Retinal pigment epithelial cell (primary cell): Measurements from ENCODE around the gene FN3KRP.
A peak's percentile ranks its signal among the peaks of the same experiment; 100 is the strongest.
"Not testable (repeated sequence)": the region's sequence is repeated elsewhere in the genome, so short reads cannot be mapped to it uniquely, and the experiment has no call there.

ENCODE experiments used
- DNase-seq: peaks from one replicate; pipeline ENCODE4 v3.0.0-alpha.2; 2010; ENCODE audit warnings: low read depth
- H3K4me3 ChIP-seq: 2 replicates; pipeline ENCODE4 v1.5.1; 2011; ENCODE audit warnings: mild to moderate bottlenecking, low read length, control low read depth, moderate library complexity
- TF ChIP-seq, protein P1 (sequence below): conservative IDR thresholded peaks from 2 replicates; pipeline ENCODE4 v1.5.1; 2011; ENCODE audit warnings: low read depth, low read length, control low read depth, inconsistent platforms

FN3KRP gene

DNA sequence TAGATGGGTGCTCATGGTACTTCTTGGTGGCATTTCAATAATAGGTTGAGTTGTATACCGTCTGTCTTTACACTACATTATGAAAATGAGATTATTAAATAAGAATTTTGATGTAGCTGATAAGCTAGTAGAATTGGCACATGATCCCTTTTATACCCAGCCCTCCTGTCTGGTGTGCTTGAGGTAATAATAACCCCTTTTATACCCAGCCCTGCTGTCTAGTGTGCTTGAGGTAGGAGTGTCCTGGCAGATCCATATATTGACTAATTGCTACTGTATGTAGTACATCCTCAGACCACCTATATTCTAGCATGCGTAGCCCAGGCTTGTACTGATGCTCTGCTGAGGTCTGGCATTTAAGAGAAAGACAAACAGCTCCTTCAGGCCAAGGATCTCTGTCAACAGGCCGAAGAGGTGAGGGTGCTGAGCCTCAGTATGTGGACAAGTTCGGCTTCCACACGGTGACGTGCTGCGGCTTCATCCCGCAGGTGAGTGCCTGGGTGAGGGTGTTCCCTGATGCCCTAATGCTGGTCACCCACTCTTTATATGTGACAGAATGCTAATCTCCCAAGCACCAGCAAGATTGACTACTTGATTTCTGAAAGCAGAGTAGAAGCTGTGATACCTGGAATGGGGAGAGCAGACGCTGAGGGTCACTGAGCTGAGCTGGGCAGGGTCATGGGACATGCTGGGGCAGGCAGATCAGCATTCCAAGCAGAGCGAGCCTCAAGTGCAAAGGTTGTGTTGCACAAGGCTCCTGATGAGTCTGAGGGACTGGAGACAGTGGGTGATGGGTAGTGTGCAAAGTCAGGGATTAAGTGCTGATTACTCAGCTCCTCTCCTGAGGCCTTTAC lies 24.6 kb downstream of the FN3KRP start:
- TF ChIP-seq, protein P1, sequence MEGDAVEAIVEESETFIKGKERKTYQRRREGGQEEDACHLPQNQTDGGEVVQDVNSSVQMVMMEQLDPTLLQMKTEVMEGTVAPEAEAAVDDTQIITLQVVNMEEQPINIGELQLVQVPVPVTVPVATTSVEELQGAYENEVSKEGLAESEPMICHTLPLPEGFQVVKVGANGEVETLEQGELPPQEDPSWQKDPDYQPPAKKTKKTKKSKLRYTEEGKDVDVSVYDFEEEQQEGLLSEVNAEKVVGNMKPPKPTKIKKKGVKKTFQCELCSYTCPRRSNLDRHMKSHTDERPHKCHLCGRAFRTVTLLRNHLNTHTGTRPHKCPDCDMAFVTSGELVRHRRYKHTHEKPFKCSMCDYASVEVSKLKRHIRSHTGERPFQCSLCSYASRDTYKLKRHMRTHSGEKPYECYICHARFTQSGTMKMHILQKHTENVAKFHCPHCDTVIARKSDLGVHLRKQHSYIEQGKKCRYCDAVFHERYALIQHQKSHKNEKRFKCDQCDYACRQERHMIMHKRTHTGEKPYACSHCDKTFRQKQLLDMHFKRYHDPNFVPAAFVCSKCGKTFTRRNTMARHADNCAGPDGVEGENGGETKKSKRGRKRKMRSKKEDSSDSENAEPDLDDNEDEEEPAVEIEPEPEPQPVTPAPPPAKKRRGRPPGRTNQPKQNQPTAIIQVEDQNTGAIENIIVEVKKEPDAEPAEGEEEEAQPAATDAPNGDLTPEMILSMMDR, result no peak
- H3K4me3 ChIP-seq, result no peak overlapping the region
- no peak for DNase-seq

DNA sequence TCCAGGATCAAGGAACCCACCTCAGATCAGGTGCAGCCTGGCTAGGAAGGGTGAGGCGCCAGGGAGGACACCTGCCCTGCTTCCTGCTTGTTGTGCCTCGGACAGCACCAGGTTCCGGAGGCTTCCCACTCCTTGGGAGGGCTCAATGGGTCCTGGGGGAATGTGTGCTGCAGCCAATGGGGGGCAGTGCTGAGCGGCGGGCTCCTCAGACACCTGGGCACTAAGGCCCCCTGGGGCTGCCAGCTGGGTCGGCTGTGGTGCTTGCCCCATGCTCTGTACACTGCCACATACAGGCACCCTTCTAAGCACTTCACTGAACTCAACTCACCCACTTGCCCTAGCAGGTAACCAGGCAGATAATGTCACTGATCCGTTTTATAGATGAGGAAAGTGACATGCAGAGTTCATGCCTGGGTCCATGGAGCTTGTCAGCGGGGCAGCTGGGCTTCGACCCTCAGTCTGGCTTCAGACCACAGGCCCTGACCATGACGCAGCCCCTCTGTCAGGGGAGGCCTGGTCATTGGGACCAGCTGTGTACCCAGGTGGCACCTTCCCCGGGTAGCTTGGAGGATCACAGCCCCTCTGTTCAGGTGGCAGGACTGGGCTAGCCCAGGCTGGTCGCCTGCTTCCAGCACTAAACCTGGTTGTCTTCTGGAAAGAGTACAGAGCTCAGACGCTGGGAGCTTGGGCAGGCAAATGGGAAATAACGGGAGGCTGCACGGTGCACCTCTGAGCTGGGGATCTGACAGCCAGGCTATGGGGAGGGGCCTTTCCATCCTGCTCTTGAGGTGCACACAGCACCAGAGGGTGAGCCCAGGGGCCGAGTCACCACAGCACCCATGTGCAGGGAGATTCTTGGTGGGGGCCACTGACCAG lies 27.1 kb downstream of the FN3KRP start:
- H3K4me3 ChIP-seq, result no peak overlapping the region
- DNase-seq, result no peak
- TF ChIP-seq, protein P1, result peak; percentile 22

DNA sequence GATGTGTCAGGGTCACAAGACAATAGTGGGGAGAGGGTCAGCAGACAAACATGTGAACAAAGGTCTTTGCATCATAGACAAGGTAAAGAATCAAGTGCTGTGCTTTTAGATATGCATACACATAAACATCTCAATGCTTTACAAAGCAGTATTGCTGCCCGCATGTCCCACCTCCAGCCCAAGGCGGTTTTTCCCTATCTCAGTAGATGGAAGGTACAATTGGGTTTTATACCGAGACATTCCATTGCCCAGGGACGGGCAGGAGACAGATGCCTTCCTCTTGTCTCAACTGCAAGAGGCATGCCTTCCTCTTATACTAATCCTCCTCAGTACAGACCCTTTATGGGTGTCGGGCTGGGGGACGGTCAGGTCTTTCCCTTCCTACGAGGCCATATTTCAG lies 28.2 kb downstream of the FN3KRP start:
- not testable (repeated sequence) for DNase-seq, H3K4me3 ChIP-seq

DNA sequence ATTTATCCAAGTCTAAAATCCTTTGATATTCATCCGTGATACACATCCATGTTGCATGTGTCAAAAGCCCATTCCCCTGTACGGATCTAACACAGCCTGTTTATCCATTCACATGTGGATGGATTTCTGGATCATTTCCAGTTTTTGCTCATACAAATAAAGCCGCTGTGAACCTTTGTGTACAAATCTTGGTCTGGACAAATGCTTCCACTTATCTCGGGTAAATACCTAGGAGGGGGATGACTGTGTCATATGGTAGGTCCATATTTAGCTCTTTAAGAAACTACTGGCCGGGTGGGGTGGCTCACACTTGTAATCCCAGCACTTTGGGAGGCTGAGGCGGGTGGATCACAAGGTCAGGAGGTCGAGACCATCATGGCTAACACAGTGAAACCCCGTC lies 29.0 kb downstream of the FN3KRP start:
- TF ChIP-seq, protein P1, result no peak
- no peak overlapping the region for H3K4me3 ChIP-seq
- DNase-seq, result no peak

DNA sequence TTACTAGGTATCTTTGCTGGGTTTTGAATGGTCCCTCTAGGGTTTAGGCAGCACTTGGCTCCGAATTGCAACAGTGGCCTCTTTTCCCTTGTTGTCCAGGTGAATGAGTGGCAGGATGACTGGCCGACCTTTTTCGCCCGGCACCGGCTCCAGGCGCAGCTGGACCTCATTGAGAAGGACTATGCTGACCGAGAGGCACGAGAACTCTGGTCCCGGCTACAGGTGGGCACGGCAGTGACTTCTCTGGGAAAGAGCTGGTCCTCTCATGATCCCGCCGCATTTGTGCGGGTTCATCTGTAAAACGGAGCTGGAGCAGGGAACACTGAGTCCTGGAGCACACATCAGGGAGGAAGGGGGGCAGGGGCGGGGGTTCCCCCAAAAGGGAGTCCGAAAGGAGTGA lies 32.2 kb downstream of the FN3KRP start:
- TF ChIP-seq, protein P1, result no peak
- no peak overlapping the region for H3K4me3 ChIP-seq
- DNase-seq, result no peak

DNA sequence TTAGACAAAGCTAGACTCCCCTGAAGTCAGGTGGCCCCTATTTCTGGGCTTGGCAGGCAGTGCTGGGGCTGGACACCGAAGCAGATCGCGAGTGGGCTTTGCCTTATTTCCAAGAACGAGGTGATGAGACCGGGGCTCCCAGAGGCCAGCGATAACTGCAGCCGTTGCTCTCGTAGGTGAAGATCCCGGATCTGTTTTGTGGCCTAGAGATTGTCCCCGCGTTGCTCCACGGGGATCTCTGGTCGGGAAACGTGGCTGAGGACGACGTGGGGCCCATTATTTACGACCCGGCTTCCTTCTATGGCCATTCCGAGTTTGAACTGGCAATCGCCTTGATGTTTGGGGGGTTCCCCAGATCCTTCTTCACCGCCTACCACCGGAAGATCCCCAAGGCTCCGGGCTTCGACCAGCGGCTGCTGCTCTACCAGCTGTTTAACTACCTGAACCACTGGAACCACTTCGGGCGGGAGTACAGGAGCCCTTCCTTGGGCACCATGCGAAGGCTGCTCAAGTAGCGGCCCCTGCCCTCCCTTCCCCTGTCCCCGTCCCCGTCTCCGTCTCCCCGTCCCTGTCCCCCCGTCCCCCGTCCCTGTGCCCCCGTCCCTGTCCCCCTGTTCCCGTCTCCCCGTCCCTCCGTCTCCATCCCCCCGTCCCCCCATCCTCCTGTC lies 33.9 kb downstream of the FN3KRP start:
- H3K4me3 ChIP-seq, result no peak overlapping the region
- TF ChIP-seq, protein P1, result no peak
- no peak for DNase-seq

DNA sequence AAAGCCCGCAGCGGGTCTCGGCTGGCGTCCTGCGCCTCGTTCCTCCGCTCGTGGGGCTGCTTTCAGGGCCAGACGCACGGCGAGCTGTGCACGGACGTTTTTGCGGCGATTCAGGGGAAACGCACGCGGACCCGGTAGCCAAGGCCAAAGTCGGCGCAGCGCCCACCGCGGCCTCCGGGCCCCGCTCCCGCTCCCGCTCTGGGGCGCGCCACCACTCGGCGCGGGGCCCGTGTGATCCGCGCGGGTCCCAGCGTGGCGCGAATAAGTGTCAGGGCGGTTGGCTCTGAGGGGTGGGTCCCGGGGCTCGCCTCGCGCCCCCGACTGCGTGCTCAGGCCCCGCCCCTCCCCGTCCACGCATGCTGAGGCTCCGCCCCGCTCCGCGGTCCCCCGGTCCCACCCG lies 34.7 kb downstream of the FN3KRP start:
- no peak for DNase-seq
- peak overlapping the region; percentile 36 for H3K4me3 ChIP-seq
- TF ChIP-seq, protein P1, result no peak
